H1 (cell line): ENCODE results near the gene PRR12. TPM values are rescaled to one million over a fixed set of nuclear protein-coding genes. Genes with fewer than 3 reads are reported as not detected.

ENCODE experiments used
- CTCF ChIA-PET: fragments of 300-600 bp; sonication (Branson Sonifier 250); formaldehyde crosslinking; loops from one replicate; lab custom pipeline; 2021; ENCODE audit not compliant: partially characterized antibody; lab: Charles Lee
- POLR2A ChIA-PET: fragments of 300-600 bp; sonication (Branson Sonifier 250); formaldehyde crosslinking; loops from one replicate; lab custom pipeline; 2021; ENCODE audit warnings: inconsistent platforms; ENCODE audit not compliant: partially characterized antibody; lab: Charles Lee
- DNase-seq, 2 experiments: peaks; one replicate each; pipeline versions ENCODE4 v3.0.0 to v3.0.0-alpha.2; 2010 to 2022; ENCODE audit warnings: low spot score in 2 of 2, low read depth in 1 of 2, mixed read lengths in 1 of 2
- FAIRE-seq: peaks from 2 replicates; lab custom pipeline; 2011; peaks lifted over from hg19 to GRCh38; lab: Jason Lieb, UNC
- H2AFZ ChIP-seq: 2 replicates; pipeline ENCODE4 v1.8.1; 2012; ENCODE audit warnings: low read length, inconsistent platforms
- H2AK5ac ChIP-seq: 2 replicates; pipeline ENCODE4 v1.6.1; 2013; ENCODE audit warnings: low read depth, low read length
- H2BK120ac ChIP-seq: replicated peaks from 2 replicates; pipeline ENCODE3; 2013; ENCODE audit warnings: low read depth, low read length, inconsistent platforms
- H2BK12ac ChIP-seq: 2 replicates; pipeline ENCODE4 v1.6.1; 2013; ENCODE audit warnings: low read depth, low read length
- H2BK15ac ChIP-seq: 2 replicates; pipeline ENCODE4 v1.6.1; 2013; ENCODE audit warnings: low read length
- H2BK20ac ChIP-seq: 2 replicates; pipeline ENCODE4 v1.6.1; 2013; ENCODE audit warnings: low read length
- H2BK5ac ChIP-seq: 2 replicates; pipeline ENCODE4 v1.6.1; 2013; ENCODE audit warnings: low read depth, low read length
- H3K14ac ChIP-seq: 2 replicates; pipeline ENCODE4 v1.6.1; 2013; ENCODE audit warnings: inconsistent platforms; ENCODE audit not compliant: insufficient read length
- H3K18ac ChIP-seq: 2 replicates; pipeline ENCODE4 v1.6.1; 2013; ENCODE audit warnings: low read length; ENCODE audit errors: extremely low read depth
- H3K23ac ChIP-seq: 2 replicates; pipeline ENCODE4 v1.6.1; 2013; ENCODE audit warnings: inconsistent platforms; ENCODE audit not compliant: insufficient read length
- H3K23me2 ChIP-seq: 2 replicates; pipeline ENCODE4 v1.6.1; 2013; ENCODE audit warnings: low read depth, low read length
- H3K27ac ChIP-seq: 2 replicates; pipeline ENCODE4 v1.6.1; 2011; ENCODE audit warnings: low read depth, low read length, inconsistent platforms
- H3K27me3 ChIP-seq, 4 experiments: replicated peaks in 1 of 4; 1 replicate in 1 of 4; 2 replicates in 3 of 4; pipeline versions ENCODE4 v1.6.1 to v1.8.1; 2011 to 2013; ENCODE audit warnings: low read length in 3 of 4, mild to moderate bottlenecking in 3 of 4, inconsistent platforms in 2 of 4, mixed read lengths in 2 of 4, moderate library complexity in 1 of 4; ENCODE audit not compliant: control insufficient read depth in 3 of 4, insufficient read depth in 3 of 4; ENCODE audit errors: extremely low read depth in 1 of 4
- H3K36me3 ChIP-seq, 4 experiments: 2 replicates each; pipeline versions ENCODE4 v1.6.1 to v1.8.1; 2011 to 2013; ENCODE audit warnings: mild to moderate bottlenecking in 4 of 4, low read length in 3 of 4, moderate library complexity in 2 of 4, control low read depth in 1 of 4, inconsistent platforms in 1 of 4; ENCODE audit not compliant: insufficient read depth in 4 of 4, control insufficient read depth in 2 of 4
- H3K4ac ChIP-seq: replicated peaks from 2 replicates; pipeline ENCODE3; 2013; ENCODE audit warnings: low read length, low read depth, mixed read lengths, inconsistent platforms; ENCODE audit not compliant: insufficient read length
- H3K4me1 ChIP-seq, 4 experiments: replicated peaks in 1 of 4; 1 replicate in 1 of 4; 2 replicates in 3 of 4; pipeline versions ENCODE4 v1.6.1 to v1.8.1; 2011 to 2013; ENCODE audit warnings: low read length in 3 of 4, inconsistent platforms in 2 of 4, mixed read lengths in 1 of 4; ENCODE audit not compliant: insufficient read depth in 4 of 4, control insufficient read depth in 3 of 4
- H3K4me2 ChIP-seq, 2 experiments: 2 replicates each; pipeline versions ENCODE4 v1.6.1 to v1.8.1; 2011 to 2013; ENCODE audit warnings: low read depth in 2 of 2, low read length in 2 of 2, control low read depth in 1 of 2, inconsistent platforms in 1 of 2, mild to moderate bottlenecking in 1 of 2; ENCODE audit not compliant: insufficient read depth in 1 of 2
- H3K4me3 ChIP-seq, 4 experiments: fragments of 200-600, 300-600 bp in 1 of 4; sonication (generic), shearing (Covaris generic), sonication (Bioruptor Twin) in 1 of 4; 2 replicates each; pipeline versions ENCODE4 v1.5.1 to v1.8.1; 2011 to 2016; ENCODE audit warnings: low read length in 4 of 4, low read depth in 3 of 4, control low read depth in 2 of 4, inconsistent platforms in 2 of 4, mild to moderate bottlenecking in 2 of 4, mixed read lengths in 1 of 4, moderate library complexity in 1 of 4; ENCODE audit not compliant: insufficient read depth in 2 of 4; ENCODE audit errors: extremely low read depth in 1 of 4
- H3K56ac ChIP-seq: replicated peaks from 2 replicates; pipeline ENCODE3; 2013; ENCODE audit warnings: low read depth, mild to moderate bottlenecking, mixed read lengths, low read length, inconsistent platforms; ENCODE audit not compliant: insufficient read length
- H3K79me1 ChIP-seq: 2 replicates; pipeline ENCODE4 v1.6.1; 2013; ENCODE audit warnings: low read depth, low read length, control low read depth
- H3K79me2 ChIP-seq, 2 experiments: 2 replicates each; pipeline versions ENCODE4 v1.6.1 to v1.8.1; 2012 to 2013; ENCODE audit warnings: low read length in 2 of 2, mild to moderate bottlenecking in 2 of 2, inconsistent platforms in 1 of 2; ENCODE audit not compliant: insufficient read depth in 2 of 2, control insufficient read depth in 1 of 2
- H3K9ac ChIP-seq, 4 experiments: replicated peaks in 1 of 4; 1 replicate in 1 of 4; 2 replicates in 3 of 4; pipeline versions ENCODE4 v1.6.1 to v1.8.1; 2011 to 2013; ENCODE audit warnings: low read depth in 3 of 4, low read length in 3 of 4, control low read depth in 2 of 4, mild to moderate bottlenecking in 2 of 4, moderate library complexity in 2 of 4, inconsistent platforms in 1 of 4; ENCODE audit errors: extremely low read depth in 1 of 4
- H3K9me3 ChIP-seq, 2 experiments: 2 replicates each; pipeline versions ENCODE4 v1.6.1 to v1.8.1; 2012 to 2013; ENCODE audit warnings: mild to moderate bottlenecking in 2 of 2, moderate library complexity in 2 of 2, control low read depth in 1 of 2, inconsistent platforms in 1 of 2, low read depth in 1 of 2, low read length in 1 of 2, mixed read lengths in 1 of 2; ENCODE audit not compliant: insufficient read depth in 2 of 2
- H4K20me1 ChIP-seq, 2 experiments: replicated peaks in 1 of 2; 2 replicates each; pipeline versions ENCODE3 to v1.8.1; 2011 to 2013; ENCODE audit warnings: inconsistent platforms in 2 of 2, low read length in 2 of 2, mild to moderate bottlenecking in 1 of 2; ENCODE audit not compliant: insufficient read depth in 2 of 2, control insufficient read depth in 1 of 2
- H4K5ac ChIP-seq: 2 replicates; pipeline ENCODE4 v1.6.1; 2013; ENCODE audit warnings: low read length, low read depth, mixed read lengths, inconsistent platforms; ENCODE audit not compliant: insufficient read length
- H4K8ac ChIP-seq: 2 replicates; pipeline ENCODE4 v1.8.0; 2013; ENCODE audit warnings: mild to moderate bottlenecking, moderate library complexity, low read length, inconsistent platforms; ENCODE audit not compliant: insufficient read depth; ENCODE audit errors: extremely low read depth
- H4K91ac ChIP-seq: replicated peaks from 2 replicates; pipeline ENCODE3; 2013; ENCODE audit warnings: low read length, mixed read lengths, inconsistent platforms; ENCODE audit not compliant: insufficient read length
- RXRA ChIP-seq: IDR thresholded peaks from 2 replicates; pipeline ENCODE4 v1.6.1; 2011; ENCODE audit warnings: low read depth, mild to moderate bottlenecking, low read length, moderate library complexity; ENCODE audit not compliant: insufficient read depth
- WGBS, 2 experiments: shearing (Covaris generic) in 1 of 2; methylation state at CpG; one replicate each; pipeline versions ENCODE4 v1.1.6 to v1.1.7; 2013 to 2015; ENCODE audit warnings: low lambda C conversion rate in 2 of 2, mixed read lengths in 2 of 2, inconsistent platforms in 1 of 2, low coverage in 1 of 2, missing lambda C conversion rate in 1 of 2; ENCODE audit not compliant: insufficient replicate concordance in 2 of 2, insufficient coverage in 1 of 2, insufficient read length in 1 of 2; ENCODE audit errors: extremely low coverage in 1 of 2, missing lambda C conversion rate in 1 of 2; 5-methylcytosine and 5-hydroxymethylcytosine counted together
- polyA plus RNA-seq, 7 experiments: library from polyadenylated mRNA; depleted of rRNA in 3 of 7; stranded (reverse) in 5 of 7; unstranded in 2 of 7; fragments of >200 nt in 5 of 7; fragments of 200-250 nt in 2 of 7; gene quantifications; 1 replicate in 5 of 7; 2 replicates in 1 of 7; 4 replicates in 1 of 7; pipeline versions ENCODE4 v1.2.1 to v1.2.3, GENCODE V29; 2011 to 2013; ENCODE audit warnings: missing spikeins in 2 of 7, mixed read lengths in 2 of 7
- total RNA-seq: library from RNA; stranded (reverse); fragmentation: NEBNext Ultra II Directional; extraction: Animal tissue kit (Norgen Biotek cat#: 25700); gene quantifications from 2 replicates; pipeline ENCODE4 v1.2.1, GENCODE V29; 2021

Gene PRR12
- total and polyA plus RNA-seq, 2 of the 8 experiments (the other 6 are each of a cell fraction or from before 2014, with no cell fraction given) = 2.5 to 59.4 TPM

DNA sequence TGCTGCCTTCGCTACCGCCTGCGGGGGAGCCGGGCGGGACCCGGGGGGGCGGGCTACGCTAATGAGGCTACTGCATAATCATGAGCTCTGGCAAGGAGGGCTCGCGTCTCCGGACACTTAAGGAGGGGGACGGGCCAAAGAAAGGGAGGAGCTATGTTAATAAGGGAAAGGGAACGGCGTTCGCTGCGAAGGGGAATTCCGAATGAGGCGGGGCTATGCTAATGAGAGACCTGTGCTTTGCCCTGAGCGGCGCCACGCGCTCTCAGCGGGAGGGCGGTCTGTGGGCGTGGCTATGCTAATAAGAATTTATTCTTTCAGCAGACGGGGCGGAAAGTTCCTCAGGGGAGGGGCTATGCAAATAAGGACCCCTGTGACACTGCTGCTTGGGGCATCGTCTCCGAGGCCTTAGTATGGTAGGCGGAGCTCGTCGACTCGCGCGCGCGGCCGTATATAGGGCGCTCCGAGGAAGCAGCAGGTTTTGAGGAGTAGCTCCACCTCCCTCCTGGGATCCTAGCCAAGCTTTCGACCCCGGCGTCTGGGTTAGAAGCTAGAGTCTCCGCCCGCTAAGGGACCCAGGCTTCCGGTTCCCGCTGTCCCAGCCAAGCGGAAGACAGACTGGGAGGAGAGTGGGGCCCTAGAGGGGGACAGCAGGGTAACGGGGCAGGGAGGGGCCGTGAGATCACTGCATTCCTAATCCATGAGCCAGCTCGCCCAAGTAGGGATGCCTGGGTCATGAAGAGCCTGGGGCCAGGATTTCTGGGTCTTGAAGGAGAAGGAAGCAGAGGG lies 49.3 kb downstream of the PRR12 start, which contains the start of gene RRAS:
Gene RRAS (minus strand): TSS at position 31 of the 786 bp plus-strand sequence. CDS start 45 bp downstream, outside the sequence.
- peak; percentile 93 for FAIRE-seq
- TF ChIP-seq RXRA = 0 out of 2 replicates have a peak, but pooled peaks have one; percentile 4

More for the DNA sequence above, 49.3 kb downstream of the PRR12 start, which contains the start of gene RRAS:
- Histone ChIP-seq H4K5ac (peak within 1 kb of the TSS; percentile 31), H3K79me1 (peaks cover 14% of the 10 kb centered on the region), H4K8ac (peak within 1 kb of the TSS; percentile 81; the same call in 1 of the 2 replicates), H3K4me1 (peaks cover 2 to 27% (median 15%) of the 10 kb centered on the region in 4 experiments), H3K4ac (no peak within 1 kb of the TSS), H3K4me3 (peak within 1 kb of the TSS; percentile 38 to 72 (median 66)), H3K9me3 (no peaks in the 10 kb centered on the region), H4K91ac (peak within 1 kb of the TSS; percentile 52), H3K79me2 (peaks cover 10 to 29% of the 10 kb centered on the region in 2 experiments), H2AK5ac (no peak within 1 kb of the TSS), H3K4me2 (peak within 1 kb of the TSS; percentile 87 to 89), H3K9ac (peak within 1 kb of the TSS; percentile 55 to 86 (median 76)), H3K18ac (peak within 1 kb of the TSS; percentile 83), H3K27me3 (no peaks in the 10 kb centered on the region), H2BK120ac (no peak within 1 kb of the TSS), H2BK5ac (peak within 1 kb of the TSS; percentile 82), H2AFZ (no peak within 1 kb of the TSS), H3K56ac (peak within 1 kb of the TSS; percentile 32), H4K20me1 (peaks cover 3 to 15% of the 10 kb centered on the region in 2 experiments), H3K27ac (peak within 1 kb of the TSS; percentile 93), H3K23me2 (peaks cover 7% of the 10 kb centered on the region), H3K23ac (no peak within 1 kb of the TSS), H3K14ac (no peak within 1 kb of the TSS), H3K36me3 (no peaks in the 10 kb centered on the region), H2BK12ac (0 out of 2 replicates have a peak within 1 kb of the TSS, but pooled peaks have one; percentile 50), H2BK15ac (0 out of 2 replicates have a peak within 1 kb of the TSS, but pooled peaks have one; percentile 72), H2BK20ac (no peak within 1 kb of the TSS; the same call in 1 of the 2 replicates)
- 0% methylated on average over 37 of the region's 51 CpGs; no CpG with 5 or more reads in 1 of the 2 experiments for WGBS, 2 experiments
- DNase-seq = peak; percentile 100
- ChIA-PET POLR2A (interaction anchor here (0.6 to 50.7 kb wide), 18 partner anchors 10 to 236 kb away, joined by 3 to 840 read pairs (median 4); partner anchors contain the start of genes BCL2L12, CPT1C, IRF3 and NOSIP), CTCF (interaction anchor here (0.9 to 1.9 kb wide), 6 partner anchors 9 to 134 kb away, joined by 3 to 9 read pairs (median 4); no protein-coding TSS in a partner anchor)
